IMR-90 (cell line): ENCODE measurements around the gene DSCAML1. TPM values are rescaled to one million over a fixed set of nuclear protein-coding genes. Genes with fewer than 3 reads are reported as not detected.

ENCODE experiments used
- ATAC-seq: fragments of 200-7000 bp; cut with Tn5 transposase; 2 replicates; pipeline ENCODE4 v1.9.1; 2020; ENCODE audit warnings: low read depth, mild to moderate bottlenecking, moderate library complexity
- BruUV-seq: library from RNA; stranded (reverse); fragments of 400-500 nt; replicated peaks from 2 replicates; lab custom pipeline; 2021; lab: Mats Ljungman, UMichigan
- CTCF ChIA-PET: fragments of 300-600 bp; formaldehyde crosslinking; extraction: SDS; loops from one replicate; lab custom pipeline; 2021; ENCODE audit warnings: antibody characterized with exemption; lab: Yijun Ruan, JAX
- POLR2A ChIA-PET: fragments of 300-600 bp; sonication (Branson Sonifier 250); formaldehyde crosslinking; loops from one replicate; lab custom pipeline; 2022; ENCODE audit warnings: antibody characterized with exemption; ENCODE audit not compliant: unreplicated experiment; lab: Charles Lee
- DNase-seq: peaks from one replicate; pipeline ENCODE4 v3.0.0; 2013
- H2AFZ ChIP-seq: replicated peaks from 2 replicates; pipeline ENCODE3; 2013; ENCODE audit warnings: low read length, mild to moderate bottlenecking; ENCODE audit not compliant: poor library complexity
- H2AK5ac ChIP-seq: 2 replicates; pipeline ENCODE4 v1.6.1; 2013; ENCODE audit warnings: low read depth, low read length, inconsistent platforms
- H2AK9ac ChIP-seq: replicated peaks from 2 replicates; pipeline ENCODE3; 2013; ENCODE audit warnings: mild to moderate bottlenecking, low read depth, low read length, moderate library complexity; ENCODE audit not compliant: poor library complexity
- H2BK120ac ChIP-seq: 2 replicates; pipeline ENCODE4 v1.6.1; 2013; ENCODE audit warnings: low read depth, low read length, inconsistent platforms
- H2BK15ac ChIP-seq: 3 replicates; pipeline ENCODE4 v1.6.1; 2013; ENCODE audit warnings: low read depth, low read length, inconsistent platforms
- H2BK20ac ChIP-seq: 2 replicates; pipeline ENCODE4 v1.6.1; 2013; ENCODE audit warnings: low read depth, mild to moderate bottlenecking, inconsistent platforms, low read length, moderate library complexity
- H2BK5ac ChIP-seq: 2 replicates; pipeline ENCODE4 v1.6.1; 2013; ENCODE audit warnings: mild to moderate bottlenecking, low read depth, low read length, inconsistent platforms; ENCODE audit not compliant: poor library complexity, severe bottlenecking
- H3K14ac ChIP-seq: replicated peaks from 2 replicates; pipeline ENCODE4 v1.6.1; 2013; ENCODE audit warnings: low read depth, low read length, inconsistent platforms
- H3K18ac ChIP-seq: 2 replicates; pipeline ENCODE4 v1.6.1; 2013; ENCODE audit warnings: low read depth, low read length, control low read depth
- H3K23ac ChIP-seq: 2 replicates; pipeline ENCODE4 v1.6.1; 2013; ENCODE audit warnings: low read depth, low read length, inconsistent platforms
- H3K27ac ChIP-seq: 2 replicates; pipeline ENCODE4 v1.5.1; 2013; ENCODE audit warnings: mild to moderate bottlenecking, control low read depth, low read length; ENCODE audit not compliant: insufficient read depth
- H3K27me3 ChIP-seq: 2 replicates; pipeline ENCODE4 v1.6.1; 2013; ENCODE audit warnings: low read length; ENCODE audit not compliant: control insufficient read depth, insufficient read depth
- H3K36me3 ChIP-seq: 2 replicates; pipeline ENCODE4 v1.6.1; 2013; ENCODE audit warnings: low read length, mixed read lengths; ENCODE audit not compliant: control insufficient read depth, insufficient read depth
- H3K4ac ChIP-seq: 2 replicates; pipeline ENCODE4 v1.6.1; 2013; ENCODE audit warnings: low read depth, low read length, inconsistent platforms
- H3K4me1 ChIP-seq: 2 replicates; pipeline ENCODE4 v1.6.1; 2013; ENCODE audit warnings: low read length, mixed read lengths; ENCODE audit not compliant: control insufficient read depth, insufficient read depth
- H3K4me2 ChIP-seq: 2 replicates; pipeline ENCODE4 v1.6.1; 2013; ENCODE audit warnings: low read depth, mild to moderate bottlenecking, control low read depth, low read length, moderate library complexity
- H3K4me3 ChIP-seq: 2 replicates; pipeline ENCODE4 v1.5.1; 2013; ENCODE audit warnings: low read depth, mild to moderate bottlenecking, control low read depth, low read length, moderate library complexity; ENCODE audit not compliant: insufficient read depth
- H3K56ac ChIP-seq: 2 replicates; pipeline ENCODE4 v1.6.1; 2013; ENCODE audit warnings: low read length, inconsistent platforms; ENCODE audit not compliant: insufficient read depth; ENCODE audit errors: extremely low read depth
- H3K79me1 ChIP-seq, 2 experiments: 2 replicates each; pipeline ENCODE4 v1.6.1; 2013; ENCODE audit warnings: low read length in 2 of 2, inconsistent platforms in 1 of 2, low read depth in 1 of 2
- H3K9ac ChIP-seq: 2 replicates; pipeline ENCODE4 v1.6.1; 2013; ENCODE audit warnings: low read depth, low read length, control low read depth
- H3K9me1 ChIP-seq: 2 replicates; pipeline ENCODE4 v1.6.1; 2013; ENCODE audit warnings: low read length, inconsistent platforms; ENCODE audit not compliant: insufficient read depth
- H3K9me3 ChIP-seq: 2 replicates; pipeline ENCODE4 v1.6.1; 2013; ENCODE audit warnings: low read length; ENCODE audit not compliant: control insufficient read depth, insufficient read depth
- H4K20me1 ChIP-seq: 2 replicates; pipeline ENCODE4 v1.6.1; 2013; ENCODE audit warnings: low read length, inconsistent platforms; ENCODE audit not compliant: insufficient read depth
- H4K5ac ChIP-seq: 2 replicates; pipeline ENCODE4 v1.6.1; 2013; ENCODE audit warnings: mild to moderate bottlenecking, low read depth, low read length, control low read depth
- H4K8ac ChIP-seq, 2 experiments: 2 replicates each; pipeline ENCODE4 v1.6.1; 2013; ENCODE audit warnings: low read depth in 2 of 2, low read length in 2 of 2, control low read depth in 1 of 2, inconsistent platforms in 1 of 2
- H4K91ac ChIP-seq: 2 replicates; pipeline ENCODE4 v1.6.1; 2013; ENCODE audit warnings: low read depth, low read length, inconsistent platforms; ENCODE audit not compliant: insufficient read depth
- BHLHE40 ChIP-seq: fragments of 150-350 bp; IDR thresholded peaks from 2 replicates; pipeline ENCODE4 v1.6.1; 2016; ENCODE audit warnings: mild to moderate bottlenecking, low read depth, low read length
- CEBPB ChIP-seq: IDR thresholded peaks from 2 replicates; pipeline ENCODE4 v1.6.1; 2012; ENCODE audit warnings: low read depth, low read length, improper control_type of control experiment
- CHD1 ChIP-seq: IDR thresholded peaks from 2 replicates; pipeline ENCODE4 v1.6.1; 2012; ENCODE audit warnings: low read depth, low read length, improper control_type of control experiment
- MAZ ChIP-seq: IDR thresholded peaks from 2 replicates; pipeline ENCODE4 v1.6.1; 2012; ENCODE audit warnings: low read depth, mild to moderate bottlenecking, low read length, improper control_type of control experiment, moderate library complexity, borderline replicate concordance
- RCOR1 ChIP-seq: IDR thresholded peaks from 2 replicates; pipeline ENCODE4 v1.6.1; 2012; ENCODE audit warnings: mild to moderate bottlenecking, low read length, improper control_type of control experiment; ENCODE audit not compliant: insufficient replicate concordance
- USF2 ChIP-seq: fragments of 150-350 bp; IDR thresholded peaks from 2 replicates; pipeline ENCODE4 v1.6.1; 2017; ENCODE audit warnings: mild to moderate bottlenecking, antibody characterized with exemption, low read length, low read depth
- WGBS, 2 experiments: methylation state at CpG; one replicate each; pipeline versions ENCODE4 v1.1.5 to v1.1.7; 2013; ENCODE audit warnings: missing lambda C conversion rate in 2 of 2; ENCODE audit not compliant: insufficient read length in 1 of 2; ENCODE audit errors: extremely low coverage in 2 of 2; 5-methylcytosine and 5-hydroxymethylcytosine counted together
- dilution Hi-C: fragments of 300-500 bp; cut with HindIII; formaldehyde crosslinking; loops from one replicate; pipeline ENCODE4 v1.14.3; 2018; ENCODE audit warnings: low sequenced_read_pairs; ENCODE audit not compliant: unreplicated experiment
- in situ Hi-C: fragments of 300-500 bp; cut with MboI; formaldehyde crosslinking; loops from 3 replicates; pipeline ENCODE4 v1.14.3; 2019; ENCODE audit warnings: low sequenced_read_pairs, inconsistent platforms, mixed read lengths
- intact Hi-C: fragments of 100-400 bp; cut with micrococcal nuclease; formaldehyde crosslinking; loops from 2 replicates; pipeline ENCODE4 v1.10.0; 2022
- polyA plus RNA-seq, 3 experiments: library from polyadenylated mRNA; depleted of rRNA; stranded (reverse); fragments of >200 nt; gene quantifications; 2 replicates each; pipeline ENCODE4 v1.2.3, GENCODE V29; 2012; ENCODE audit warnings: low replicate concordance in 1 of 3
- total RNA-seq: library from RNA; depleted of rRNA; stranded (reverse); fragments of >200 nt; gene quantifications from 2 replicates; pipeline ENCODE4 v1.2.3, GENCODE V29; 2012

DSCAML1 gene
- total and polyA plus RNA-seq, 2 of the 4 experiments (the other 2 are of a cell fraction), result not detected

- ChIA-PET CTCF (no interaction called here), POLR2A (no interaction called here)
- dilution Hi-C loops (no loop called here), in situ Hi-C loops (no loop called here), intact Hi-C loops (no loop called here)
- H2BK5ac ChIP-seq, result no peak overlapping the region
- no peak overlapping the region for H4K8ac ChIP-seq
- ATAC-seq (no peak), DNase-seq (no peak)
- no peaks in the 10 kb centered on the region for H3K9me1 ChIP-seq
- no peak overlapping the region for H3K27ac ChIP-seq
- H3K18ac ChIP-seq, result no peak overlapping the region
- H2BK20ac ChIP-seq, result no peak overlapping the region
- H3K9ac ChIP-seq, result no peak overlapping the region
- no peak overlapping the region for H3K56ac ChIP-seq
- no peak overlapping the region for H2AFZ ChIP-seq
- no peak overlapping the region for H3K4ac ChIP-seq
- no peak overlapping the region for H2AK5ac ChIP-seq
- no CpG with 5 or more reads among the region's 4 CpGs for WGBS, 2 experiments
- no peak overlapping the region for H3K4me3 ChIP-seq
- H3K23ac ChIP-seq, result no peak overlapping the region
- H3K36me3 ChIP-seq, result no peaks in the 10 kb centered on the region
- H3K14ac ChIP-seq, result no peak overlapping the region
- no peak overlapping the region for H3K4me2 ChIP-seq
- H3K79me1 ChIP-seq, result no peaks in the 10 kb centered on the region
- H3K4me1 ChIP-seq, result no peaks in the 10 kb centered on the region
- no peak overlapping the region for H2BK15ac ChIP-seq
- H4K91ac ChIP-seq, result no peak overlapping the region
- no peaks in the 10 kb centered on the region for H3K9me3 ChIP-seq
- H4K20me1 ChIP-seq, result no peaks in the 10 kb centered on the region
- no peak overlapping the region for H4K5ac ChIP-seq
- BruUV-seq, result no TSS peak
- H2AK9ac ChIP-seq, result no peak overlapping the region
- H3K27me3 ChIP-seq, result peaks cover 17% of the 10 kb centered on the region
- no peak overlapping the region for H2BK120ac ChIP-seq
- no peak for TF ChIP-seq RCOR1
- no peak for TF ChIP-seq USF2
- TF ChIP-seq CEBPB, result no peak
- TF ChIP-seq MAZ, result no peak
- TF ChIP-seq CHD1, result no peak
- TF ChIP-seq BHLHE40, result no peak
These were observed 77.5 kb downstream of the DSCAML1 start for GRCh38 chr11:117719480-117719879.
